Neutrophil (primary cell): ENCODE data around the gene ARFGEF3.

Source experiments
- H3K27ac ChIP-seq: fragments of 200-600 bp; sonication (generic); 2 replicates; pipeline ENCODE4 v1.5.1; 2016; ENCODE audit warnings: mild to moderate bottlenecking, moderate library complexity
- H3K27me3 ChIP-seq: fragments of 200-600 bp; sonication (generic); 2 replicates; pipeline ENCODE4 v1.6.0; 2016; ENCODE audit warnings: mild to moderate bottlenecking
- H3K36me3 ChIP-seq: fragments of 200-600 bp; sonication (generic); 2 replicates; pipeline ENCODE4 v1.5.1; 2017
- H3K4me1 ChIP-seq, 2 experiments: fragments of 200-600 bp in 1 of 2; sonication (generic) in 1 of 2; 1 replicate in 1 of 2; 2 replicates in 1 of 2; pipeline versions ENCODE4 v1.5.1 to v1.6.1; 2013 to 2016; ENCODE audit warnings: low read depth in 1 of 2, low read length in 1 of 2, mild to moderate bottlenecking in 1 of 2, moderate library complexity in 1 of 2; ENCODE audit not compliant: control insufficient read depth in 1 of 2, insufficient read depth in 1 of 2
- H3K4me3 ChIP-seq, 2 experiments: fragments of 200-600 bp in 1 of 2; sonication (generic) in 1 of 2; 1 replicate in 1 of 2; 2 replicates in 1 of 2; pipeline ENCODE4 v1.5.1; 2013 to 2016; ENCODE audit warnings: low read depth in 1 of 2, low read length in 1 of 2, mild to moderate bottlenecking in 1 of 2, moderate library complexity in 1 of 2
- H3K9me3 ChIP-seq: fragments of 200-600 bp; sonication (generic); 2 replicates; pipeline ENCODE4 v1.5.1; 2016
- CTCF ChIP-seq: fragments of 200-600 bp; sonication (generic); IDR thresholded peaks from 2 replicates; pipeline ENCODE4 v1.5.1; 2016; ENCODE audit warnings: antibody characterized with exemption

Gene ARFGEF3

GRCh38 chr6:138311268-138311667, 149.5 kb downstream of the ARFGEF3 start:
- H3K4me3 ChIP-seq: no peak overlapping the region
- no peaks in the 10 kb centered on the region for H3K4me1 ChIP-seq
- no peak for TF ChIP-seq CTCF
- no peak overlapping the region for H3K27ac ChIP-seq
- no peaks in the 10 kb centered on the region for H3K27me3 ChIP-seq
- H3K36me3 ChIP-seq: no peaks in the 10 kb centered on the region
- H3K9me3 ChIP-seq: no peaks in the 10 kb centered on the region

- Histone ChIP-seq H3K36me3 (no peaks in the 10 kb centered on the region), H3K4me1 (no peaks in the 10 kb centered on the region), H3K4me3 (no peak overlapping the region), H3K9me3 (no peaks in the 10 kb centered on the region), H3K27ac (no peak overlapping the region), H3K27me3 (no peaks in the 10 kb centered on the region)
- TF ChIP-seq CTCF: no peak
Observed at GRCh38 chr6:138318741-138319375, 157.1 kb downstream of the ARFGEF3 start.

GRCh38 chr6:138321934-138322333, 160.2 kb downstream of the ARFGEF3 start:
- Histone ChIP-seq H3K4me1 (no peaks in the 10 kb centered on the region), H3K36me3 (no peaks in the 10 kb centered on the region), H3K27ac (no peak overlapping the region), H3K4me3 (no peak overlapping the region), H3K9me3 (no peaks in the 10 kb centered on the region), H3K27me3 (no peaks in the 10 kb centered on the region)
- TF ChIP-seq CTCF: no peak

- H3K4me3 ChIP-seq: no peak overlapping the region
- no peaks in the 10 kb centered on the region for H3K36me3 ChIP-seq
- H3K27me3 ChIP-seq: no peaks in the 10 kb centered on the region
- H3K27ac ChIP-seq: no peak overlapping the region
- H3K9me3 ChIP-seq: no peaks in the 10 kb centered on the region
- no peak for TF ChIP-seq CTCF
- peaks cover 3 to 11% of the 10 kb centered on the region in 2 experiments for H3K4me1 ChIP-seq
Observed at GRCh38 chr6:138323821-138324220, 162.1 kb downstream of the ARFGEF3 start.

GRCh38 chr6:138328210-138328609, 166.5 kb downstream of the ARFGEF3 start:
- H3K36me3 ChIP-seq: no peaks in the 10 kb centered on the region
- no peak for TF ChIP-seq CTCF
- no peak overlapping the region for H3K4me3 ChIP-seq
- no peaks in the 10 kb centered on the region for H3K27me3 ChIP-seq
- no peak overlapping the region for H3K27ac ChIP-seq
- no peaks in the 10 kb centered on the region for H3K9me3 ChIP-seq
- H3K4me1 ChIP-seq: peaks cover 3 to 12% of the 10 kb centered on the region in 2 experiments

GRCh38 chr6:138330763-138331162, 169.0 kb downstream of the ARFGEF3 start:
- Histone ChIP-seq H3K27me3 (no peaks in the 10 kb centered on the region), H3K4me1 (peaks cover 3 to 12% of the 10 kb centered on the region in 2 experiments), H3K36me3 (no peaks in the 10 kb centered on the region), H3K4me3 (no peak overlapping the region), H3K9me3 (no peaks in the 10 kb centered on the region), H3K27ac (no peak overlapping the region)
- TF ChIP-seq CTCF: no peak
